PC-9 (cell line): Measurements from ENCODE around the gene GPC5. TPM values are rescaled to one million over a fixed set of nuclear protein-coding genes. Genes with fewer than 3 reads are reported as not detected.

ENCODE experiments used
- BruUV-seq: library from RNA; stranded (reverse); fragments of 400-500 nt; replicated peaks from 2 replicates; lab custom pipeline; 2021; lab: Mats Ljungman, UMichigan
- CTCF ChIA-PET: fragments of 300-600 bp; sonication (Branson Sonifier 250); formaldehyde crosslinking; loops from one replicate; lab custom pipeline; 2022; ENCODE audit warnings: antibody characterized with exemption; lab: Charles Lee
- POLR2A ChIA-PET: fragments of 300-600 bp; sonication (Branson Sonifier 250); formaldehyde crosslinking; loops from one replicate; lab custom pipeline; 2022; ENCODE audit warnings: antibody characterized with exemption; ENCODE audit not compliant: unreplicated experiment; lab: Charles Lee
- DNase-seq, 2 experiments: peaks; one replicate each; pipeline versions ENCODE4 v3.0.0 to v3.0.0-alpha.2; 2015 to 2022; ENCODE audit warnings: mixed read lengths in 1 of 2
- H2AFZ ChIP-seq: fragments of 200-600 bp; sonication (generic); 2 replicates; pipeline ENCODE4 v1.8.1; 2017; ENCODE audit warnings: antibody characterized with exemption
- H3F3A ChIP-seq: fragments of 200-600 bp; sonication (generic); 2 replicates; pipeline ENCODE4 v1.8.1; 2017; ENCODE audit warnings: antibody characterized with exemption, mild to moderate bottlenecking, low read depth; ENCODE audit not compliant: insufficient read depth
- H3K27ac ChIP-seq: fragments of 200-600 bp; sonication (generic); 2 replicates; pipeline ENCODE4 v1.6.1; 2016; ENCODE audit warnings: mixed run types
- H3K27me3 ChIP-seq: fragments of 200-600 bp; sonication (generic); 2 replicates; pipeline ENCODE4 v1.6.1; 2016; ENCODE audit warnings: low read depth, mixed run types; ENCODE audit not compliant: insufficient read depth
- H3K36me3 ChIP-seq: fragments of 200-600 bp; sonication (generic); 2 replicates; pipeline ENCODE4 v1.6.1; 2016; ENCODE audit warnings: low read depth, mixed run types
- H3K4me1 ChIP-seq: fragments of 200-600 bp; sonication (generic); replicated peaks from 2 replicates; pipeline ENCODE4 v1.6.1; 2016; ENCODE audit warnings: mixed run types; ENCODE audit not compliant: insufficient read depth
- H3K4me2 ChIP-seq: fragments of 200-600 bp; sonication (generic); 2 replicates; pipeline ENCODE4 v1.6.1; 2017; ENCODE audit warnings: mixed run types
- H3K4me3 ChIP-seq: fragments of 200-600 bp; sonication (generic); 2 replicates; pipeline ENCODE4 v1.6.1; 2016; ENCODE audit warnings: mixed run types
- H3K79me2 ChIP-seq: fragments of 200-600 bp; sonication (generic); 2 replicates; pipeline ENCODE4 v1.6.1; 2017; ENCODE audit warnings: low read depth, mixed run types
- H3K9me2 ChIP-seq: fragments of 200-600 bp; sonication (generic); 2 replicates; pipeline ENCODE4 v1.8.1; 2017; ENCODE audit warnings: mild to moderate bottlenecking; ENCODE audit not compliant: insufficient read depth
- H3K9me3 ChIP-seq: fragments of 200-600 bp; sonication (generic); 2 replicates; pipeline ENCODE4 v1.8.1; 2016; ENCODE audit warnings: low read depth; ENCODE audit not compliant: insufficient read depth
- H4K20me1 ChIP-seq: fragments of 200-600 bp; sonication (generic); 2 replicates; pipeline ENCODE4 v1.8.1; 2017; ENCODE audit not compliant: insufficient read depth
- EZH2 ChIP-seq: fragments of 200-600 bp; sonication (generic); IDR thresholded peaks from 2 replicates; pipeline ENCODE4 v1.8.0; 2017; ENCODE audit warnings: antibody characterized with exemption, low read depth
- intact Hi-C: fragments of 100-400 bp; cut with micrococcal nuclease; formaldehyde crosslinking; loops from one replicate; pipeline ENCODE4 v1.10.0; 2022; ENCODE audit not compliant: unreplicated experiment
- total RNA-seq: library from RNA; stranded (reverse); gene quantifications from 2 replicates; pipeline ENCODE4 v1.2.3, GENCODE V29; 2021
- TF ChIP-seq, protein P1 (sequence below): fragments of 200-600 bp; sonication (generic); conservative IDR thresholded peaks from 2 replicates; pipeline ENCODE4 v1.6.1; 2017; ENCODE audit warnings: mixed run types, antibody characterized with exemption, mild to moderate bottlenecking, moderate library complexity

The GPC5 gene
- total RNA-seq, 1 experiment from 2014 or later: not detected

DNA sequence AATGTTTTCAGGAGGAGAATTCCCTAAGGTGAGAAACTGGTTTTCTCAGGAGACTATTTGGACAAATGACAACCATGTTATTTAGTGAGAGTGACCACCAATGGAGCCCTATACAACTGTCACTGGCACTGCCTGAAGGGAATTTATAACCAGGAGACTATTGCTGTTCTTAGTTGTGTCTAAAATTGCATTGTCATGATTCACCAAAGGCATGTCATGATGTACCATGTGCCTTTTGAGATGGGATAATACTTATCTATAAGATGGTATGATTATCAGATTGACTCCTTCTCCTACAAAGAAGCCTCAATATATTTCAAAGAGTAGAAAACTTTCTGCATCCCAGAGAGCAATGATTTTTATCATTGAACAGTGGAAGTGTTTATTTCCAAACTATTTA is 1088.8 kb downstream of the GPC5 start:
- H4K20me1 ChIP-seq: no peaks in the 10 kb centered on the region
- H3K27ac ChIP-seq: no peak overlapping the region
- H3K4me3 ChIP-seq: no peak overlapping the region
- H3F3A ChIP-seq: no peaks in the 10 kb centered on the region
- H3K36me3 ChIP-seq: no peaks in the 10 kb centered on the region
- ChIA-PET POLR2A (no interaction called here), CTCF (no interaction called here)
- H3K4me2 ChIP-seq: no peak overlapping the region
- no peak overlapping the region for H2AFZ ChIP-seq
- no peaks in the 10 kb centered on the region for H3K9me2 ChIP-seq
- H3K4me1 ChIP-seq: no peaks in the 10 kb centered on the region
- no peaks in the 10 kb centered on the region for H3K27me3 ChIP-seq
- no TSS peak for BruUV-seq
- H3K79me2 ChIP-seq: no peaks in the 10 kb centered on the region
- TF ChIP-seq, protein P1, sequence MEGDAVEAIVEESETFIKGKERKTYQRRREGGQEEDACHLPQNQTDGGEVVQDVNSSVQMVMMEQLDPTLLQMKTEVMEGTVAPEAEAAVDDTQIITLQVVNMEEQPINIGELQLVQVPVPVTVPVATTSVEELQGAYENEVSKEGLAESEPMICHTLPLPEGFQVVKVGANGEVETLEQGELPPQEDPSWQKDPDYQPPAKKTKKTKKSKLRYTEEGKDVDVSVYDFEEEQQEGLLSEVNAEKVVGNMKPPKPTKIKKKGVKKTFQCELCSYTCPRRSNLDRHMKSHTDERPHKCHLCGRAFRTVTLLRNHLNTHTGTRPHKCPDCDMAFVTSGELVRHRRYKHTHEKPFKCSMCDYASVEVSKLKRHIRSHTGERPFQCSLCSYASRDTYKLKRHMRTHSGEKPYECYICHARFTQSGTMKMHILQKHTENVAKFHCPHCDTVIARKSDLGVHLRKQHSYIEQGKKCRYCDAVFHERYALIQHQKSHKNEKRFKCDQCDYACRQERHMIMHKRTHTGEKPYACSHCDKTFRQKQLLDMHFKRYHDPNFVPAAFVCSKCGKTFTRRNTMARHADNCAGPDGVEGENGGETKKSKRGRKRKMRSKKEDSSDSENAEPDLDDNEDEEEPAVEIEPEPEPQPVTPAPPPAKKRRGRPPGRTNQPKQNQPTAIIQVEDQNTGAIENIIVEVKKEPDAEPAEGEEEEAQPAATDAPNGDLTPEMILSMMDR: no peak
- TF ChIP-seq EZH2: no peak
- H3K9me3 ChIP-seq: no peaks in the 10 kb centered on the region
- intact Hi-C loops: no loop called here
- DNase-seq: no peak

DNA sequence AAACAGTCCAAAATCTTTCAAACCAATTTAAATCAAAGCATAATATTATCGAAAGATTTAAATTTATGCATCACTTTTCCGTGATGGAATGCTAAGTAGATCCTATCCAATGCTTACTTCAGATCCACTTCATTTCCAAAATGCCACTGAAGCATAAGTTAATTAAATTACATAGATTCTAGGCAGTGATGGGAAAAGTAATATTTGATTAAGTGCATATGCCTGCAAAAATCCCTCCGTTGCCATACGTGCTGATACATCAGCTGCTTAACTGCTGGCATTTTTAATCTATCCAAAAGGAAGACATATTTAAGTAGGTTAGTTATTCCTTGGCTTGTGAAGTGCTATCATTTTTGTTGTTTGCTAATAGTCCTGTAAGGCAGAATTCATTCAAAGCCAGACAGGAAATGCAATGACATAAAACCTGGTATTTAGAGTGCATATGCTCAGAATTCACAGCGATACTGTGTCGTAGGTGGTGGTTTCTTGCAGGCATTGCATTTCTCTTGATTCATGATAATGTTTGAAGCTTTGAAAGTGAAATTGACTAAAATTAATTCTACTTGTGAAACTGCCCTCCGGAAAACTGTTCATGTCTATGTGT is 1089.9 kb downstream of the GPC5 start:
- no peak overlapping the region for H3K27ac ChIP-seq
- TF ChIP-seq EZH2: no peak
- TF ChIP-seq, protein P1: no peak
- H4K20me1 ChIP-seq: no peaks in the 10 kb centered on the region
- no peaks in the 10 kb centered on the region for H3K79me2 ChIP-seq
- no peaks in the 10 kb centered on the region for H3F3A ChIP-seq
- BruUV-seq: no TSS peak
- H3K36me3 ChIP-seq: no peaks in the 10 kb centered on the region
- no peaks in the 10 kb centered on the region for H3K9me3 ChIP-seq
- H3K9me2 ChIP-seq: no peaks in the 10 kb centered on the region
- no peaks in the 10 kb centered on the region for H3K4me1 ChIP-seq
- H3K27me3 ChIP-seq: no peaks in the 10 kb centered on the region
- intact Hi-C loops: no loop called here
- no peak overlapping the region for H3K4me2 ChIP-seq
- no peak for DNase-seq
- ChIA-PET CTCF (no interaction called here), POLR2A (no interaction called here)
- H3K4me3 ChIP-seq: no peak overlapping the region
- no peak overlapping the region for H2AFZ ChIP-seq

DNA sequence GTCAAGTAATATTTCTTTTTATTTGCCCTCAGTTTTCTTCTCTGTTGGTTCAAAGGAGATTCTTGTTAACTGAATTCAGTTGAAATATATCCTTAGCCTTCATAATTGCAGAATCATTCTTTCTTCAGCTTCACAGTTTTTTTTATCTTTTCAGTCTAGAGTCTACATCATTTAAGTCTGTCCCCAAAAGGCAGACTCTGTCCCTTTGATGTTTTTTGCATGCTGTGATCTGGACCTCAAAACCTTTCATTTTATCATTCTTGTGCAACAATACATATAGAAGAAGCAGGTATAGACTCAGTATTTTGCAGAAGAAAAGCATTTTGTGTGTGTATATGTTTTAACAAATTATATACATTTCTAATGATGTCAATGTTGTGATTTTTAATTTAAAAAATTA is 1093.4 kb downstream of the GPC5 start:
- Histone ChIP-seq H3K4me2 (no peak overlapping the region), H3F3A (no peaks in the 10 kb centered on the region), H3K27me3 (no peaks in the 10 kb centered on the region), H3K9me2 (no peaks in the 10 kb centered on the region), H3K9me3 (no peaks in the 10 kb centered on the region), H3K4me3 (no peak overlapping the region), H3K4me1 (no peaks in the 10 kb centered on the region), H3K79me2 (no peaks in the 10 kb centered on the region), H3K27ac (no peak overlapping the region), H2AFZ (no peak overlapping the region), H3K36me3 (no peaks in the 10 kb centered on the region), H4K20me1 (no peaks in the 10 kb centered on the region)
- DNase-seq: no peak
- intact Hi-C loops: no loop called here
- ChIA-PET CTCF (no interaction called here), POLR2A (no interaction called here)
- no TSS peak for BruUV-seq
- no peak for TF ChIP-seq EZH2
- TF ChIP-seq, protein P1: no peak
